Measurements from ENCODE around the gene ZBTB7C. TPM values are rescaled to one million over a fixed set of nuclear protein-coding genes. Genes with fewer than 3 reads are reported as not detected.

Gene ZBTB7C
- total RNA-seq, 2 experiments from 2014 or later = 0.81 to 0.95 TPM

DNA sequence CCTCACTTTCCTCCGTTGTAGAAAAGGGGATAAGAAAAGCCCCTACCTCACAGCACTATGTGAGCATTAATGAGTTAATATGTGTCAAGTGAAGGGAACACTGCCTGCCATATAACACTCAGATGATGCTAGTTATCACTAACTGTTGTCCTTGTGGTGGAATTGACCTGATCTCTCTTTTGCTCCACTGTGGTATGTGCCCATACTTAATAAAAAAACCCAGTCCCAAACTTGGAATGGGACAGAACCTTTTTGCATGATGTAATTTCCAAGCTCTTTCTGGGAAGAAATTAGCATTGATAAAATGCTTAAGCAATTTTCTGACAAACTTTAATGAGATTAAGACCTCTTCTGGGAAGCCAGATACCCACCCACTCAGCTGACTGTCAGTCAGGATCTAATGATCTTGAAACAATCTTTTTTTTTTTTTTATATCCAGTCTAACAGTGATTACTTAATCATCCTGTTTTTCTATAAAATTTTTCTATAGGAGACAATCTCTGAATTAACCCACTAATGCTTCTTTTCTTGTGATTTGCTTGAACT lies 158.7 kb downstream of the ZBTB7C start:
- DNase-seq = no peak
- Mint-ChIP-seq H3K36me3 (ENCODE audit: low read depth) (no peaks in the 10 kb centered on the region), H3K4me3 (no peak overlapping the region), H3K4me1 (no peaks in the 10 kb centered on the region), H3K9me3 (peaks cover 2% of the 10 kb centered on the region), H3K27me3 (peaks cover 57% of the 10 kb centered on the region), H3K27ac (no peak overlapping the region)
- ChIA-PET CTCF (no interaction called here), POLR2A (no interaction called here)

DNA sequence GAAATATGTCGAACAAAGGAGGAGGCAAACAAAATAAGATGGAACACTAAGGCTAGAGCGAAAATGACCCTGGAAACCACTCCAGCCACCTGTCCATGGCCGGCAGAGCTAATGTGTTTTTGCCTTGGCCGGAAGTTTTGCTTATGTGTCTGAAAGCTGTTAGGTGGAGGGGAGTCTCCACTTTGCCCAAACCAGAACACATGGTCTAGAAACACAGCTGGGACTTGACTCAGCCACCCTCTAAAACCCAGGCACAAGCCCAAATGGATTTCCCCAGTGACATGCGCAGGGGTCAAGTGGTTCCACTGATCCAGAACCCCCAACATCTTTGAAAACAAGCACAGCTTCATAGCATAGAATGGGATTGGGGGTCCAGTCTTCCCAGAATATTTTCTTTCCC lies 159.3 kb downstream of the ZBTB7C start:
- Mint-ChIP-seq H3K9me3 (peaks cover 2% of the 10 kb centered on the region), H3K36me3 (ENCODE audit: low read depth) (no peaks in the 10 kb centered on the region), H3K27ac (no peak overlapping the region), H3K27me3 (peaks cover 58% of the 10 kb centered on the region), H3K4me3 (no peak overlapping the region), H3K4me1 (no peaks in the 10 kb centered on the region)
- DNase-seq = no peak
- ChIA-PET CTCF (interaction anchor here (0.6 kb wide), 1 partner anchor 1512 kb away, joined by 4 read pairs; no protein-coding TSS in a partner anchor), POLR2A (no interaction called here)

DNA sequence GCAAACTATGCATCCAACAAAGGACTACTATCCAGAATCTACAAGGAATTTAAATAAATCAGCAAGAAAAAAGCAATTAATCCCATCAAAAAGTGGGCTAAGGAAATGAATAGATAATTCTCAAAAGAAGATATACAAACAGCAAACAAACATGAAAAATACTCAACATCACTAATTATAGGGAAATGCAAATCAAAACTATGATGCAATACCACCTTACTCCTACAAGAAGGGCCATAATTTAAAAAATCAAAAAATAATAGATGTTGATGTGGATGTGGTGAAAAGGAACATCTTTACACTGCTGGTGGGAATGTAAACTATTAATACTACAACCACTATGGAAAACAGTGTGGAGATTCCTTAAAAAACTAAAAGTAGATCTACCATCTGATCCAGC lies 164.7 kb downstream of the ZBTB7C start:
- Mint-ChIP-seq H3K27ac (no peak overlapping the region), H3K36me3 (ENCODE audit: low read depth) (peaks cover 8% of the 10 kb centered on the region), H3K27me3 (peaks cover 69% of the 10 kb centered on the region), H3K4me1 (peaks cover 1% of the 10 kb centered on the region), H3K9me3 (peaks cover 7% of the 10 kb centered on the region), H3K4me3 (no peak overlapping the region)
- ChIA-PET POLR2A (no interaction called here), CTCF (interaction anchor here (1.4 kb wide), 1 partner anchor 73 kb away, joined by 3 read pairs; no protein-coding TSS in a partner anchor)
- DNase-seq = no peak

DNA sequence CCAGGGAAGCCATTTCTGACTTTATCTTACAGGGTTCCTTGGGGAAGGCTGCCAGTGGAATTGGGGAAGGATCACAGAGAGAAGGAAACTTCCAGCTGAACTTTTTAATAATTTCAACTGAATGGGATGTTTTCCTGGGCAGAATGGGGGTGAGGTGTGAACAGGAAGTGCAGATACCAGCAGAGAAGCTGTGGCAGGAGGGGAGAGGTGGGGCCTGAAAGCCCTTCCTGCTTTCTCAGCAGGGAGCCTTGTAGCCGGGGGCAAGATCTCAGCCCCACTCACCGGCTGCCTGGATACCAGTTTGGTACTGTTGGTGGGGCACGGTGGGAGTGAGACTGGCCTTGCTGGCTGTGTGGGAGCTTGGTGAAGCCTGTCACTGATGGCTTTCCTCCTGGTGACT lies 170.5 kb downstream of the ZBTB7C start:
- Mint-ChIP-seq H3K36me3 (ENCODE audit: low read depth) (peaks cover 30% of the 10 kb centered on the region), H3K27ac (peak overlapping the region; percentile 40), H3K9me3 (peaks cover 10% of the 10 kb centered on the region), H3K4me3 (no peak overlapping the region), H3K4me1 (peaks cover 26% of the 10 kb centered on the region), H3K27me3 (peaks cover 75% of the 10 kb centered on the region)
- ChIA-PET CTCF (interaction anchor here (1.4 to 2.6 kb wide), 2 partner anchors 9 to 207 kb away, joined by 6 to 8 read pairs; no protein-coding TSS in a partner anchor), POLR2A (interaction anchor here (0.7 to 1.6 kb wide), 2 partner anchors 8 to 10 kb away, joined by 3 to 6 read pairs; no protein-coding TSS in a partner anchor)
- DNase-seq = no peak

DNA sequence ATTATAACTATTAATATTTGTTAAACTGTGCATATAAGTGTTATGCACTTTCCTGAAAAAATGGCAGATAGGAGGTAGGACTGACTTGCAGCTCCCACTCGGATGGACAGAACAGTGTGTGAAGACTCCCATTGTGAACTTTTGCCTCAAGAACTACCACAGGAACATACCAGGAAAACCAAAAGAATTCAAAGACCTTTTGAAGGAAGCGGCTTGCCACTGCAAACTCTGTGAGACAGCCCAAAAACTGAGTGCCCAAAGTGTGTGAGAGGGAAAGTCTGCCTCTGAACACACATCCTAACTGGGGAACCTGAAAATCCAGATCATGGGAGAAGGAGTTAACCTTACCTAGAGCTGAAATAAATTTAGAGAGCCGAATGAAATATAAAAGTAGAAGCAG lies 171.0 kb downstream of the ZBTB7C start:
- H3K4me1 Mint-ChIP-seq = peaks cover 26% of the 10 kb centered on the region
- peak overlapping the region; percentile 40 for H3K27ac Mint-ChIP-seq
- H3K36me3 Mint-ChIP-seq (ENCODE audit: low read depth) = peaks cover 30% of the 10 kb centered on the region
- ChIA-PET POLR2A (interaction anchor here (0.5 to 1.6 kb wide), 3 partner anchors 8 to 14 kb away, joined by 3 to 6 read pairs (median 3); no protein-coding TSS in a partner anchor), CTCF (interaction anchor here (1.4 to 2.6 kb wide), 2 partner anchors 9 to 208 kb away, joined by 6 to 8 read pairs; no protein-coding TSS in a partner anchor)
- peaks cover 75% of the 10 kb centered on the region for H3K27me3 Mint-ChIP-seq
- H3K9me3 Mint-ChIP-seq = peaks cover 10% of the 10 kb centered on the region
- no peak for DNase-seq
- H3K4me3 Mint-ChIP-seq = no peak overlapping the region

DNA sequence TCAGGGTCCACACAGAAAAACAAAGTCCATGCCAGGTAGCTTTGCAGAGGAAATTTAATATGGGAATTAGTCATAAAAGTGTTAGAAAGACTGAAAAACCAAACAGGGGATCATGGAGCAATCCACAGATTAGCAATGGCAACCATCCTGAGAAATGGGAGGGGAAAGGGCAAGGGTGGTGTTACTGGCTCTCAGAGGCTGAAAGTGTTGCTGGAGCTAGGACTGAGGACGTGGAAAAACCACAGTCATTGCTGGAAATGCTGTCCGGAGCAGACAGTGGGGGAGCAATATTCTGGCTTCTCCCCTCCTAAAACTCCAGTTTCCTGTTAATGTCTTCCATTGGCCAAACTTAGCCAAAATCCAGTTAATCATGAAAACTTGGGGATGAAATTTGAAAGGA lies 172.4 kb downstream of the ZBTB7C start:
- H3K27me3 Mint-ChIP-seq = peaks cover 68% of the 10 kb centered on the region
- H3K4me3 Mint-ChIP-seq = no peak overlapping the region
- ChIA-PET CTCF (no interaction called here), POLR2A (no interaction called here)
- H3K27ac Mint-ChIP-seq = no peak overlapping the region
- DNase-seq = no peak
- peaks cover 26% of the 10 kb centered on the region for H3K4me1 Mint-ChIP-seq
- H3K36me3 Mint-ChIP-seq (ENCODE audit: low read depth) = peaks cover 30% of the 10 kb centered on the region
- H3K9me3 Mint-ChIP-seq = peaks cover 10% of the 10 kb centered on the region

DNA sequence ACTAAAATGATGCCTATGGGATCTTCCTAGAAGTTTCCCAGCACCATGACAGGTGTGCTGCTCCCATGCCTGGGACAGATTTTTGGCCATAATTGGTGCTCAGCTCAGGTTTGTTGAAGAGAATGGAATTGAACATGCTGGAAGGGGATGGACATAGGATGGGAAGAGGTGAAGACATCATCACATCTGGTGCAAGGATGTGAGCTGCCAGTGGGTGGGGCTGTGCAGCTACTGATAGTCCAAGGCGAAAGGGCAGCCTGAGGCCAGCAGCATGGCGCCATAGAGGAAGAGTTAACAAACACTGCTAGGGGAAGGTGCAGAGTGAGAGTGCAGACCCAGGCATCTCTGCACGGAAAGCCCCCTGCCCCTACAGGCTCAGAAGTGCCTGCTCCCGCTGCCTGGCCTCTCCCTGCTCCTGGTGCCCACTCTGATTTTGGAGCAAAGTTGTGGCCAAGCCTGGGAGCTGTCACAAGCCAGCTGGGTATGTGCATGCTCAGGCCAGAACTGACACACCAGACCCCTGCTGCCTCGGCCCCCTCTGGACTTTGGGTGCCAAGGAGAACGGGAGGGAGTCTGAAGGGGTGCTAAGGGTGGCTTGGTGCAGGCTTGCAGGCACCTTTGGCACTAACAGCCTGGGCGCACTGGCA lies 178.6 kb downstream of the ZBTB7C start:
- peaks cover 26% of the 10 kb centered on the region for H3K27me3 Mint-ChIP-seq
- ChIA-PET CTCF (interaction anchor here (0.7 to 5.0 kb wide), 17 partner anchors 8 to 234 kb away, joined by 3 to 56 read pairs (median 4); no protein-coding TSS in a partner anchor), POLR2A (interaction anchor here (1.3 to 2.9 kb wide), 3 partner anchors 8 to 215 kb away, joined by 6 to 9 read pairs (median 6); no protein-coding TSS in a partner anchor)
- DNase-seq = peak; percentile 67
- peak overlapping the region; percentile 2 for H3K27ac Mint-ChIP-seq
- H3K9me3 Mint-ChIP-seq = no peaks in the 10 kb centered on the region
- H3K4me1 Mint-ChIP-seq = peaks cover 49% of the 10 kb centered on the region
- no peaks in the 10 kb centered on the region for H3K36me3 Mint-ChIP-seq (ENCODE audit: low read depth)
- no peak overlapping the region for H3K4me3 Mint-ChIP-seq

DNA sequence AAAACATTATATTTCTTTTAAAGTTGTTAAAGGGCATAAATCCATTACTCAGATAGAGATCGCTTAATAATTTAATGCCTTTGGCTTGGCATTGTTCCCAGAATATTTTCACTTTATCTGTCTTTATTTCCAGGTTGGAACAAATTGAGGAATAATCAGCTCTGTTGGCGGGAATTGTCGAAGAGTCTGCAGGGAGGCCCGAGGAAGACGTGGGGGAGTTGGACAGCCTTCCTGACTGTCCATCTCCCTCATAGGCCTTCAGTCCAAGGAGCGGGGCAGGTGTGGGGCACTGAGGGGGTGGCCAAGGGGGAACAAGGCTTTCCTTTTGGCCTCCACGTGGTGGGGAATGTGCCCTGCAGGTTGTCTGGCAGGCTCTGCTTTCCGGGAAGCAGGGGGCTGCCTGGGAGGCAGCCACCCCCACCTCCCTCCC lies 179.6 kb downstream of the ZBTB7C start:
- CTCF ChIA-PET = interaction anchor here (0.9 to 5.0 kb wide), 12 partner anchors 9 to 235 kb away, joined by 3 to 56 read pairs (median 4); no protein-coding TSS in a partner anchor
- no peak overlapping the region for H3K4me3 Mint-ChIP-seq
- no peak for DNase-seq
- POLR2A ChIA-PET = interaction anchor here (1.8 to 2.9 kb wide), 2 partner anchors 7 to 216 kb away, joined by 6 to 9 read pairs; no protein-coding TSS in a partner anchor
- peaks cover 19% of the 10 kb centered on the region for H3K27me3 Mint-ChIP-seq
- peak overlapping the region; percentile 98 for H3K27ac Mint-ChIP-seq
- H3K4me1 Mint-ChIP-seq = peaks cover 58% of the 10 kb centered on the region
- no peaks in the 10 kb centered on the region for H3K36me3 Mint-ChIP-seq (ENCODE audit: low read depth)
- H3K9me3 Mint-ChIP-seq = no peaks in the 10 kb centered on the region

DNA sequence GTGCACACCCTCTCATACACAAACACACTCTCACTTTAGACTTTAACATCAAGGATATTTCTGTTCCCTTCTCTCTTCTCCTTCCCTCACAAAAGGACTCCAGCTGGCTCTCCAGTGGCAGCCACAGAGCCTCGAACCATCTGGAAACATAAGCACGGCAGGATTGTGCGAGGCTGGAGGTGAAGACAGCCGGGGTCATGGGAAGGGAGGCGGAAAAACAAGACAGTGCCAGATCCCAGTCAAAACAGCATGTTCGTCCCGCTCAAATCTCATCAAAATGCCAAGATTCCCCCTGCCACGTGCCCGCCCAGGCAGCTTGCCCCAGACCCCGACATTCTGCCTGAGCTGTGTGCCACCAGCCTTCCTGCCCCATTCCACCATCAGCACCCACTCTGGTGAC lies 180.3 kb downstream of the ZBTB7C start:
- Mint-ChIP-seq H3K27ac (peak overlapping the region; percentile 98), H3K36me3 (ENCODE audit: low read depth) (no peaks in the 10 kb centered on the region), H3K4me3 (no peak overlapping the region), H3K27me3 (peaks cover 13% of the 10 kb centered on the region), H3K9me3 (no peaks in the 10 kb centered on the region), H3K4me1 (peaks cover 62% of the 10 kb centered on the region)
- ChIA-PET POLR2A (interaction anchor here (0.8 to 0.9 kb wide), 2 partner anchors 9 to 26 kb away, joined by 3 read pairs; no protein-coding TSS in a partner anchor), CTCF (interaction anchor here (0.5 to 5.0 kb wide), 5 partner anchors 10 to 821 kb away, joined by 3 to 56 read pairs (median 3); no protein-coding TSS in a partner anchor)
- no peak for DNase-seq

DNA sequence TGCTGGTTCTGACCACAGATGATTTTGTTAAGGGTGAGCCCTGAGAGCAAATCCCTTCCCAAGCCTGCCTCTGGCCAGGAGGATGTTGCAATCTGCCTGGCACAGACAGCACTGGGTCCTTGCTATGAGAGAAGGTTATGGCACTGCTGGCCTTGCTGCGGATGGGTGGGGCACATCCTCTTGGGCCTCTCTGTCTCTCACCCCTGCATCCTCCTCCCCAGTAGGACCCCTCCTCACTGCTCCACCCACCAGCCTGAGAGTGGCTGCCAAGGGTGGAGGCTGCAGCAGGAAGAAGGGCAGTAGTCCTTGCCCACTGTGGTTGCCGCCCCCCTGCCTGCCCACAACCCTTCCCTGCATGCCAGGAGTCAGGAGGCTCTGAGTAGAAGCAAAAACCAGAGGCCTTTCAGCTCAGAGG lies 180.9 kb downstream of the ZBTB7C start:
- POLR2A ChIA-PET = interaction anchor here (0.9 kb wide), 1 partner anchor 25 kb away, joined by 3 read pairs; no protein-coding TSS in a partner anchor
- no peaks in the 10 kb centered on the region for H3K36me3 Mint-ChIP-seq (ENCODE audit: low read depth)
- CTCF ChIA-PET = interaction anchor here (1.2 to 5.0 kb wide), 2 partner anchors 218 to 226 kb away, joined by 3 to 56 read pairs; no protein-coding TSS in a partner anchor

DNA sequence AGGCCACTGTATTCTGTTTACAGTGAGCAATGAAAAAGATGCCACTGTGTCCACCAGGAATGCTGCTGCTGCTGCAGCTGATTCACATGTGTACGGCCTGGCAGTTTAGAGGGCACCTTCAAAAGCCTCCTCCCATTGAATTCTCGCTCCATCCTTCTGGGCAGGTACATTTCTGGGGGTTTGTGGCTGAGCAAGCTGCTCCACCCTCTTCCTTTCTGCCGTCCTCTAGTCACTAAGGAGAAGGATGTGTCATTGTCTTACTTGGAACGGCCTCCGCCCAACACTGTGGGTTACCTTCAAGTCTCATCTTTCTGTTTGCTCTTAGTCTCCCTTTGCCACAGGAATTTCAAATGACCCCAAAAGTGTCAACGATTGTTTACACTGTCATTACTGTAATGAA lies 182.0 kb downstream of the ZBTB7C start:
- peaks cover 67% of the 10 kb centered on the region for H3K4me1 Mint-ChIP-seq
- H3K27me3 Mint-ChIP-seq = peaks cover 2% of the 10 kb centered on the region
- peak overlapping the region; percentile 98 for H3K27ac Mint-ChIP-seq
- DNase-seq = peak; percentile 75
- ChIA-PET POLR2A (interaction anchor here (0.9 to 1.5 kb wide), 2 partner anchors 61 to 102 kb away, joined by 3 to 4 read pairs; no protein-coding TSS in a partner anchor), CTCF (interaction anchor here (0.6 to 1.6 kb wide), 2 partner anchors 67 to 218 kb away, joined by 3 to 5 read pairs; no protein-coding TSS in a partner anchor)
- H3K36me3 Mint-ChIP-seq (ENCODE audit: low read depth) = no peaks in the 10 kb centered on the region
- no peaks in the 10 kb centered on the region for H3K9me3 Mint-ChIP-seq
- H3K4me3 Mint-ChIP-seq = peak overlapping the region; percentile 31

More for the DNA sequence above, 180.9 kb downstream of the ZBTB7C start:
- DNase-seq = peak; percentile 53
- peaks cover 8% of the 10 kb centered on the region for H3K27me3 Mint-ChIP-seq
- no peaks in the 10 kb centered on the region for H3K9me3 Mint-ChIP-seq
- H3K4me1 Mint-ChIP-seq = peaks cover 66% of the 10 kb centered on the region
- H3K27ac Mint-ChIP-seq = peak overlapping the region; percentile 98
- H3K4me3 Mint-ChIP-seq = no peak overlapping the region

DNA sequence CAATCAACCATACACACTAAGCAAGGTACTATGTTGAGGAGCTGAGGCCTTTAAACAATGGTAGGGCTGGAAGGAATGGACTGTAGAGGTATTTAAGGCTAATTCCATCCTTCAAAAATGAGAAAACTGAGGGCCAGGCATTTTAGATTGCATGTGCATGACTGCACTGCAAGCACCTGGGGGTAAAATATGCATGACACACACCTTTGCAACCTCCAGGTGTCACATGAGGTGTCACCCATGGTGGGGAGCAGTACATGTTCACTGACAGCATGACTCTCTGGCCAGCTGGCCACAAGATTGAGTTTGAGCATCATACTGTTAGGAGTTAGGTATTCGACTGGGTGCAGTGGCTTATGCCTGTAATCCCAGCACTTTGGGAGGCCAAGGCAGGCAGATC lies 182.8 kb downstream of the ZBTB7C start:
- ChIA-PET POLR2A (interaction anchor here (0.9 to 1.5 kb wide), 2 partner anchors 60 to 102 kb away, joined by 3 to 4 read pairs; no protein-coding TSS in a partner anchor), CTCF (interaction anchor here (1.6 kb wide), 1 partner anchor 219 kb away, joined by 5 read pairs; no protein-coding TSS in a partner anchor)
- Mint-ChIP-seq H3K27ac (peak overlapping the region; percentile 75), H3K4me1 (peaks cover 67% of the 10 kb centered on the region), H3K36me3 (ENCODE audit: low read depth) (no peaks in the 10 kb centered on the region), H3K9me3 (no peaks in the 10 kb centered on the region), H3K27me3 (peaks cover under 1% of the 10 kb centered on the region), H3K4me3 (no peak overlapping the region)
- DNase-seq = no peak
